AG04450 (cell line): ENCODE data around the gene UMAD1. TPM values are rescaled to one million over a fixed set of nuclear protein-coding genes. Genes with fewer than 3 reads are reported as not detected.

ENCODE experiments used
- CTCF ChIA-PET: fragments of 300-600, 350-600 bp; formaldehyde crosslinking; extraction: SDS; loops from one replicate; lab custom pipeline; 2022; ENCODE audit warnings: antibody characterized with exemption, inconsistent platforms; lab: Charles Lee
- POLR2A ChIA-PET: fragments of 350-600 bp; formaldehyde crosslinking; extraction: SDS; loops from one replicate; lab custom pipeline; 2021; ENCODE audit warnings: antibody characterized with exemption, inconsistent platforms; lab: Yijun Ruan, JAX
- DNase-seq: peaks from one replicate; pipeline ENCODE4 v3.0.0-alpha.2; 2011; ENCODE audit warnings: low read depth, low spot score
- H3K27ac ChIP-seq: one replicate; pipeline ENCODE4 v1.5.1; 2012; ENCODE audit warnings: low read depth, low read length, control low read depth
- H3K27me3 ChIP-seq: one replicate; pipeline ENCODE4 v1.6.0; 2012; ENCODE audit warnings: low read length; ENCODE audit not compliant: control insufficient read depth, insufficient read depth
- H3K4me3 ChIP-seq: 2 replicates; pipeline ENCODE4 v1.5.1; 2011; ENCODE audit warnings: mild to moderate bottlenecking, low read depth, low read length, control low read depth
- H3K9me3 ChIP-seq: 2 replicates; pipeline ENCODE4 v1.5.1; 2012; ENCODE audit warnings: low read length; ENCODE audit not compliant: control insufficient read depth, insufficient read depth
- polyA plus RNA-seq: library from polyadenylated mRNA; depleted of rRNA; stranded (reverse); fragments of >200 nt; gene quantifications from 2 replicates; pipeline ENCODE4 v1.2.3, GENCODE V29; 2011
- TF ChIP-seq, protein P1 (sequence below): IDR thresholded peaks from 2 replicates; pipeline ENCODE4 v1.5.1; 2011; ENCODE audit warnings: low read depth, low read length, control low read depth, inconsistent platforms

The UMAD1 gene
- polyA plus RNA-seq, 1 experiment, result 22.8 TPM

DNA sequence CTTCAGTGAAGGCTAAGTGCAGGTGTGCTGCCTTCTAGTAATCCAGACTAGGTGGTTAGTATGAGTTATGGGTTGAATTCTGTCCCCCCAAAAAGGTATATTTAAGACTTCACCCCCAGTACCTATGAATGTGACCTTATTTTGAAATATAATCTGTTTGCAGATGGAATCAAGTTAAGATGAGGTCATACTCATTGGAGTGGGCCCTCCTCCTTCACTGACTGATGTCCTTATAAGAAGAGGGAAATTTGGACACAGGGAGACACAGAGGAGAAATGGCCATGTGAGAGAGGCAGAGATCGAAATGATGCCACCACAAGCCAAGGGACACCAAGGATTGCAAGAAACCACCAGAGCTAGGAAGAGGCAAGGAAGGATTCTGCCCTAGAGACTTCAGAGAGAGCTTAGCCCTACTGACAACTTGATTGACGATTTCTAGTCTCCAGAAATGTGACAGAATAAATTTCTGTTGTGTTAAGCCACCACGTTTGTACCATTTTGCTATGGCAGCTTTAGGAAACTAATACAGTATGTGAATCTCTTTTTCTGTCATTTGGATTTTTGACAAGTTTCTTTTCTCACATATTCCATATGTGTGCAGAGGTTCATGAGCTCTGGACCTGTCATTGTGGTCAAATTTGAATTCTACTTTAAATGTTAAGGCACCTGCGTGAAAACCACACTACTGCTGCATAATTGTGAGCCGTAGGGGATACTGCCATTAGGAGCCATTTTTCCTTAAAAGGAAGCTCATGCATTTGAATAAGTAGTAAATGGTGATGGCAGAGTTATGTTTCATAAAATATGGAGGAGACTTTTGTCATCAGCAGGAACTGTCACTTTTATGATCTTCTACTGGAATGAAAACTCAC lies 80.4 kb downstream of the UMAD1 start:
- Histone ChIP-seq H3K4me3 (no peak overlapping the region), H3K27me3 (no peaks in the 10 kb centered on the region), H3K9me3 (no peaks in the 10 kb centered on the region), H3K27ac (no peak overlapping the region)
- ChIA-PET CTCF (interaction anchor here (1.6 kb wide), 1 partner anchor 8 kb away, joined by 3 read pairs; no protein-coding TSS in a partner anchor), POLR2A (no interaction called here)
- TF ChIP-seq, protein P1, sequence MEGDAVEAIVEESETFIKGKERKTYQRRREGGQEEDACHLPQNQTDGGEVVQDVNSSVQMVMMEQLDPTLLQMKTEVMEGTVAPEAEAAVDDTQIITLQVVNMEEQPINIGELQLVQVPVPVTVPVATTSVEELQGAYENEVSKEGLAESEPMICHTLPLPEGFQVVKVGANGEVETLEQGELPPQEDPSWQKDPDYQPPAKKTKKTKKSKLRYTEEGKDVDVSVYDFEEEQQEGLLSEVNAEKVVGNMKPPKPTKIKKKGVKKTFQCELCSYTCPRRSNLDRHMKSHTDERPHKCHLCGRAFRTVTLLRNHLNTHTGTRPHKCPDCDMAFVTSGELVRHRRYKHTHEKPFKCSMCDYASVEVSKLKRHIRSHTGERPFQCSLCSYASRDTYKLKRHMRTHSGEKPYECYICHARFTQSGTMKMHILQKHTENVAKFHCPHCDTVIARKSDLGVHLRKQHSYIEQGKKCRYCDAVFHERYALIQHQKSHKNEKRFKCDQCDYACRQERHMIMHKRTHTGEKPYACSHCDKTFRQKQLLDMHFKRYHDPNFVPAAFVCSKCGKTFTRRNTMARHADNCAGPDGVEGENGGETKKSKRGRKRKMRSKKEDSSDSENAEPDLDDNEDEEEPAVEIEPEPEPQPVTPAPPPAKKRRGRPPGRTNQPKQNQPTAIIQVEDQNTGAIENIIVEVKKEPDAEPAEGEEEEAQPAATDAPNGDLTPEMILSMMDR, result no peak
- no peak for DNase-seq

DNA sequence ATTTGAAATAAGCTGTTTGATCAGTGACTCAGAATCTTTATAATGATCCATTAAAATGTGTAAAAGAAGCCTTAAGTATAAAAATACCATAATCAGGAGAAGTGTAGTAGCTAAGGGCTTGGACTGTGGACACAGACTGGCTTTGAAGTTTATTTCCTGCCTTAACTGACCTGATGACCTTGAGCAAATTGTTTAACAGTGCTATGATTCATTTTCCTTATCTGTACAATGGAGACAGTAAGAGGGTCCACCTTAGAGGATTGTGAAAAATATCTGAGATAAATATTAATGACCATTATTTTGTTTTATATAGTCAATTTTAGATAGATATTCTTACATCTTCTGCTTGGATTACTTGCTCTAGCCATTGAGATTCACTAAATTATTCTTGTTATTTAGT lies 91.2 kb downstream of the UMAD1 start:
- DNase-seq, result no peak
- TF ChIP-seq, protein P1, result no peak
- Histone ChIP-seq H3K27me3 (no peaks in the 10 kb centered on the region), H3K27ac (no peak overlapping the region), H3K4me3 (no peak overlapping the region), H3K9me3 (no peaks in the 10 kb centered on the region)
- POLR2A ChIA-PET, result no interaction called here
- CTCF ChIA-PET, result interaction anchor here (0.6 to 1.0 kb wide), 2 partner anchors 50 to 288 kb away, joined by 3 to 4 read pairs; no protein-coding TSS in a partner anchor

DNA sequence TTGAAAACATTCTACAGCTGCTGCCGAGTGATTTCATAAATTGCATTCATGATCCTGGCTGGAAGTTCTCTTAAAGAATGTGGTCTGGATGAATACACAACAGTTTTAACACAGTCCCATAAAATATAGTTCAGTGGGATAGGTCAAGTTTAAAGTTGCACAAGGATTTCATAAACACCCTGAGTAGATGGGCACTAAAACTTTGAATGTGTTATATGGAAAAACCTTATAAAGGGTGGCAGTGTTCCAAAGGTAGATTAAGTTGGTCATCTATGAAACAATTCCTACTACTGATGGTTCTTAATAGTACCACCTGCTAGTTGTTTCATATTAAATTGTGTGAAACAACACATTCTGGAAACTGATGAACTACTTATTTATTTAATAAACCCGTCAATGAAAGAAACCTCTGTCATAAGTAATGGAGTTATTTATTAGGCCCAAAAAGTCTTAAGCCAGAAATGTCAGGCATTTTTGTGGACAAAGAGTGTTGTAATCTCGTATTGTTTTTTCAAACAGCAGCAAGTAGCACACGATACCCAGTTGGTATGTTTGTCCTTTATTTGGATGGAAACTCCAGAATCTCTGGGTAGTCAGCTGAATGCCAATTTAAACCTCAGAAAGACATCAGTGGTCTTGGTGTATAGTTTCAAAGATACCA lies 92.2 kb downstream of the UMAD1 start:
- POLR2A ChIA-PET, result no interaction called here
- TF ChIP-seq, protein P1, result no peak
- H3K4me3 ChIP-seq, result no peak overlapping the region
- no peak for DNase-seq
- H3K27me3 ChIP-seq, result no peaks in the 10 kb centered on the region
- H3K9me3 ChIP-seq, result no peaks in the 10 kb centered on the region
- no peak overlapping the region for H3K27ac ChIP-seq
- CTCF ChIA-PET, result no interaction called here

DNA sequence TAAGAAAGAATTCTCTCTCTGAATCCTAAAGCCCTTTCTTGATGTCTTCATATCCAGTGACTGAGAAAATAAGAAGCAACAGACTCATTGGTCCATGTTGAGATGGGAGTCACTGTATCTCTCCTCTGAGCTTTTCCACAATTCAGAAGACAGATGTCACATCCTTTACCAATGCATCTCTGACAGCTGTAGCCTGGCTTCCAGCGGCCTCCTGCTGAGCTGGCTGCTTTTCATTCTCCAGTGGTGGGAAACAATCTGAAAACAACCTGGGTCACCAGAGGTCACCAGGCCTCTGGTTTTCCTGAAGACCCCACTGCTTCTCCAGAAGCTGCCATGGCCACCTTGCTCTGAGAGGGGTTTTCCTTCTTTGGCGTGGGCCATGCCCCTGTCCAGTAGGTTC lies 96.1 kb downstream of the UMAD1 start:
- CTCF ChIA-PET, result interaction anchor here (1.8 kb wide), 1 partner anchor 56 kb away, joined by 6 read pairs; no protein-coding TSS in a partner anchor
- no peaks in the 10 kb centered on the region for H3K27me3 ChIP-seq
- TF ChIP-seq, protein P1, result no peak
- no peak overlapping the region for H3K4me3 ChIP-seq
- DNase-seq, result no peak
- POLR2A ChIA-PET, result no interaction called here
- H3K27ac ChIP-seq, result no peak overlapping the region
- H3K9me3 ChIP-seq, result no peaks in the 10 kb centered on the region

DNA sequence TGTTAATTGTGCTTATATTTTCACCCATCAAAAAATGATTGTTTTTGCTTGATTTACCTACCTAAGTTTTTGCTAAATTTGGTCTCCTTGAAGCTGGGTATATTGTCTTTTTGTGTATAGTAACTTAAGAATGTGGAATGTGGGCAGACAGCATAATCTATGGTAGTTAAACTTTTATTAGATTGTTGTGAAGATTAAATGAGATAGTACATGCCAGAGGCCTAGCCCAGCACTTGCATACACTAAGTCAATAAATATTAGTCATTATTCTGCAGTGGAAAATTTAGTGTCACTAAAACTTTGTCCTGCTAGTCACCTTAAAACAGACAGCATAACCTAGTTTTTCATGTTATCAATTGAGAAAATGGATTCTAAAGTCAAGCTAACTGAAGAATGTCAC lies 97.1 kb downstream of the UMAD1 start:
- POLR2A ChIA-PET, result no interaction called here
- TF ChIP-seq, protein P1, result no peak
- Histone ChIP-seq H3K27me3 (no peaks in the 10 kb centered on the region), H3K4me3 (no peak overlapping the region), H3K27ac (no peak overlapping the region), H3K9me3 (no peaks in the 10 kb centered on the region)
- DNase-seq, result no peak
- CTCF ChIA-PET, result no interaction called here
